SK-N-SH (cell line): ENCODE data around the gene SPACA7.

Experiments used
- EP300 ChIP-seq, 2 experiments: IDR thresholded peaks; 2 replicates each; pipeline versions ENCODE4 v1.4.0 to v1.6.1; 2012; ENCODE audit warnings: borderline replicate concordance in 1 of 2, low read depth in 1 of 2, low read length in 1 of 2
- RCOR1 ChIP-seq: fragments of 150-350 bp; IDR thresholded peaks from 2 replicates; pipeline ENCODE4 v1.6.1; 2017; ENCODE audit warnings: antibody characterized with exemption, low read length
- TAF1 ChIP-seq: IDR thresholded peaks from 2 replicates; pipeline ENCODE4 v1.6.1; 2012; ENCODE audit warnings: low read depth, mild to moderate bottlenecking, low read length, moderate library complexity, borderline replicate concordance
- TF ChIP-seq, protein P1 (sequence below): fragments of 200-600 bp; sonication (generic); IDR thresholded peaks from 2 replicates; pipeline ENCODE4 v1.6.1; 2017; ENCODE audit warnings: antibody characterized with exemption, mild to moderate bottlenecking, moderate library complexity

DNA sequence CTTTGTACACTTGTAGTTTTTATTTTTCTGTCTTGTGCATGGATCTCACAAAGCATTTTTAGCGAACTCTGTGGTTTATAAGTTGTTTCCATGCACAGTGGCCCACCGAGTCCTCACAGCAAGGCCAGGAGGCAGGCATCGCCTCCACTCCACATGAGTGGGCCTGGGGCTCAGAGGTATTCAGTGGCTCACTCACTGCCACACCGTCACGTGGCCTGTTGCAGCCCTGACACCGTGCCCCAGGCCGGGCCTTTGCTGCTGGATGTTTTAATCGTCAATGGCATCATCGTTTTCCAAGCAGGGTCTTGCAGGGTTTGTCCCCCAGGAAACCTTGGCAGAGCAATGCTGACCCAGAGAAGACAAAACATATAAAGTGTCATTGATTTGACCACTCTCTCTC lies 59.8 kb downstream of the SPACA7 start:
- TF ChIP-seq TAF1 (no peak), RCOR1 (no peak), EP300 (IDR thresholded peaks at IDR 0.05; ENCODE audit: borderline replicate concordance in 1 of 2, low read depth in 1 of 2, low read length in 1 of 2) (no peak)
- TF ChIP-seq, protein P1, sequence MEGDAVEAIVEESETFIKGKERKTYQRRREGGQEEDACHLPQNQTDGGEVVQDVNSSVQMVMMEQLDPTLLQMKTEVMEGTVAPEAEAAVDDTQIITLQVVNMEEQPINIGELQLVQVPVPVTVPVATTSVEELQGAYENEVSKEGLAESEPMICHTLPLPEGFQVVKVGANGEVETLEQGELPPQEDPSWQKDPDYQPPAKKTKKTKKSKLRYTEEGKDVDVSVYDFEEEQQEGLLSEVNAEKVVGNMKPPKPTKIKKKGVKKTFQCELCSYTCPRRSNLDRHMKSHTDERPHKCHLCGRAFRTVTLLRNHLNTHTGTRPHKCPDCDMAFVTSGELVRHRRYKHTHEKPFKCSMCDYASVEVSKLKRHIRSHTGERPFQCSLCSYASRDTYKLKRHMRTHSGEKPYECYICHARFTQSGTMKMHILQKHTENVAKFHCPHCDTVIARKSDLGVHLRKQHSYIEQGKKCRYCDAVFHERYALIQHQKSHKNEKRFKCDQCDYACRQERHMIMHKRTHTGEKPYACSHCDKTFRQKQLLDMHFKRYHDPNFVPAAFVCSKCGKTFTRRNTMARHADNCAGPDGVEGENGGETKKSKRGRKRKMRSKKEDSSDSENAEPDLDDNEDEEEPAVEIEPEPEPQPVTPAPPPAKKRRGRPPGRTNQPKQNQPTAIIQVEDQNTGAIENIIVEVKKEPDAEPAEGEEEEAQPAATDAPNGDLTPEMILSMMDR = no peak
